Suprapubic skin (tissue), 4 donors: ENCODE data around the gene FAM227A.
"Not testable (repeated sequence)": the region's sequence is repeated elsewhere in the genome, so short reads cannot be mapped to it uniquely, and the experiment has no call there.

ENCODE experiments used
- CTCF ChIP-seq, 2 donors: fragments of 200-600 bp in 1 of 2; fragments of 450-650 bp in 1 of 2; sonication (generic) in 1 of 2; IDR thresholded peaks; one replicate each; pipeline ENCODE4 v1.5.1; 2016 to 2019; ENCODE audit warnings: antibody characterized with exemption in 2 of 2, mild to moderate bottlenecking in 1 of 2, moderate library complexity in 1 of 2
- POLR2A ChIP-seq, 2 donors: fragments of 450-650 bp; IDR thresholded peaks; one replicate each; pipeline ENCODE4 v1.6.1; 2017; ENCODE audit warnings: antibody characterized with exemption in 2 of 2, mild to moderate bottlenecking in 2 of 2, moderate library complexity in 2 of 2
- POLR2AphosphoS5 ChIP-seq, 3 donors: sonication (generic); formaldehyde crosslinking; IDR thresholded peaks; one replicate each; pipeline ENCODE4 v1.6.1; 2017; ENCODE audit warnings: antibody characterized with exemption in 3 of 3

DNA sequence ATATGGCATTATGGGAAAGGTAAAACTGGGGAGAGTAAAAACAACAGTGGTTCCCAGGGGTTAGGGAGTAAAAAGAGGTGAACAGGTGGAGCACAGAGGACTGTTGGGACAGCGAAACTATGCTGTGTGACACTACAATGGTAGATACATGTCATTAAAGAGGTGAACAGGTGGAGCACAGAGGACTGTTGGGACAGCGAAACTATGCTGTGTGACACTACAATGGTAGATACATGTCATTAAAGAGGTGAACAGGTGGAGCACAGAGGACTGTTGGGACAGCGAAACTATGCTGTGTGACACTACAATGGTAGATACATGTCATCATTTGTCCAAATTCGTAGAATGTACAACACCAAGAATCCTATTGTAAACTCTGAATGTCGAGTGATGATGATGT, 11.9 kb downstream of the FAM227A start:
- not testable (repeated sequence) for TF ChIP-seq CTCF, POLR2AphosphoS5, POLR2A (IDR thresholded peaks at IDR 0.05)
